Skeletal muscle cell (primary cell): ENCODE results near the gene AMY1C.
"Not testable (repeated sequence)": the region's sequence is repeated elsewhere in the genome, so short reads cannot be mapped to it uniquely, and the experiment has no call there.

Source experiments
- DNase-seq: peaks from one replicate; pipeline ENCODE4 v3.0.0-alpha.2; 2010; ENCODE audit warnings: low read depth
- H3K4me3 ChIP-seq: 2 replicates; pipeline ENCODE4 v1.5.1; 2011; ENCODE audit warnings: low read depth, mild to moderate bottlenecking, control low read depth, low read length, moderate library complexity

Gene AMY1C

GRCh38 chr1:103749598-103749997, at the start of gene AMY1C:
Gene AMY1C, plus strand, starts transcription at chr1:103749898. Its CDS starts 572 bp downstream, at chr1:103750470.
- not testable (repeated sequence) for H3K4me3 ChIP-seq, DNase-seq

GRCh38 chr1:103700669-103701068, 49.0 kb upstream of the AMY1C start:
- DNase-seq, H3K4me3 ChIP-seq: not testable (repeated sequence)

GRCh38 chr1:103701256-103701655, 48.4 kb upstream of the AMY1C start:
- not testable (repeated sequence) for DNase-seq, H3K4me3 ChIP-seq

GRCh38 chr1:103707670-103708069, 42.0 kb upstream of the AMY1C start:
- not testable (repeated sequence) for H3K4me3 ChIP-seq, DNase-seq

- DNase-seq = not testable (repeated sequence)
Observed at GRCh38 chr1:103710381-103710780, 39.3 kb upstream of the AMY1C start.

GRCh38 chr1:103717404-103717803, 32.3 kb upstream of the AMY1C start:
- not testable (repeated sequence) for H3K4me3 ChIP-seq, DNase-seq

More at GRCh38 chr1:103710381-103710780, 39.3 kb upstream of the AMY1C start:
- not testable (repeated sequence) for H3K4me3 ChIP-seq

GRCh38 chr1:103721473-103721872, 28.2 kb upstream of the AMY1C start:
- H3K4me3 ChIP-seq = not testable (repeated sequence)

GRCh38 chr1:103735334-103735733, 14.4 kb upstream of the AMY1C start:
- not testable (repeated sequence) for H3K4me3 ChIP-seq, DNase-seq

More at GRCh38 chr1:103721473-103721872, 28.2 kb upstream of the AMY1C start:
- DNase-seq = not testable (repeated sequence)

GRCh38 chr1:103738031-103738430, 11.7 kb upstream of the AMY1C start:
- not testable (repeated sequence) for H3K4me3 ChIP-seq, DNase-seq

GRCh38 chr1:103744449-103744848, 5.2 kb upstream of the AMY1C start:
- not testable (repeated sequence) for DNase-seq, H3K4me3 ChIP-seq

- not testable (repeated sequence) for H3K4me3 ChIP-seq, DNase-seq
Observed at GRCh38 chr1:103745040-103745439, 4.7 kb upstream of the AMY1C start.

GRCh38 chr1:103748273-103748672, 1.4 kb upstream of the AMY1C start:
- H3K4me3 ChIP-seq, DNase-seq: not testable (repeated sequence)

- H3K4me3 ChIP-seq = no peak overlapping the region
- DNase-seq = no peak
Observed at GRCh38 chr1:103761896-103762295, 12.2 kb downstream of the AMY1C start.

GRCh38 chr1:103779932-103780331, 30.2 kb downstream of the AMY1C start:
- H3K4me3 ChIP-seq = no peak overlapping the region

GRCh38 chr1:103783944-103784377, 34.3 kb downstream of the AMY1C start:
- DNase-seq = no peak
- no peak overlapping the region for H3K4me3 ChIP-seq

More at GRCh38 chr1:103779932-103780331, 30.2 kb downstream of the AMY1C start:
- DNase-seq = no peak

- no peak for DNase-seq
- H3K4me3 ChIP-seq = no peak overlapping the region
Observed at GRCh38 chr1:103788377-103788776, 38.7 kb downstream of the AMY1C start.

GRCh38 chr1:103790172-103790571, 40.5 kb downstream of the AMY1C start:
- H3K4me3 ChIP-seq = no peak overlapping the region
- DNase-seq = no peak
